ENCODE measurements around the gene CCDC106. TPM values are rescaled to one million over a fixed set of nuclear protein-coding genes. Genes with fewer than 3 reads are reported as not detected.

Gene CCDC106
- total and polyA plus RNA-seq, 7 donors = 5.5 to 22.9 (median 16.6) TPM

- DNase-seq = no peak
- H3K4me3 ChIP-seq = no peak overlapping the region
- H3K4me1 ChIP-seq = peaks cover 0 to 52% (median 47%) of the 10 kb centered on the region in 4 donors
- H3K27me3 ChIP-seq = no peaks in the 10 kb centered on the region
- intact Hi-C loops (cut with DNase I) = loop anchor here (1.0 to 10.0 kb wide), 2 partner anchors 17 to 538 kb away; partner anchors contain the start of gene PPP1R12C
- H3K27ac ChIP-seq = peak overlapping the region; percentile 98 to 100 (median 99)
- H3K9me3 ChIP-seq = no peaks in the 10 kb centered on the region
- H3K36me3 ChIP-seq = peaks cover 0 to 9% (median 4%) of the 10 kb centered on the region in 4 donors
- TF ChIP-seq POLR2AphosphoS5 (IDR thresholded peaks at IDR 0.05) (no peak), CTCF (IDR thresholded peaks at IDR 0.05) (no peak), EP300 (IDR thresholded peaks at IDR 0.05) (no peak), POLR2A (IDR thresholded peaks at IDR 0.05) (no peak)
- WGBS, 2 donors = 88 to 93% methylated on average over 71 of the region's 71 CpGs
Observed at GRCh38 chr19:55652311-55653128, 4.5 kb downstream of the CCDC106 start.

GRCh38 chr19:55653651-55654322 is 5.8 kb downstream of the CCDC106 start:
- peaks cover 0 to 9% (median 4%) of the 10 kb centered on the region in 4 donors for H3K36me3 ChIP-seq
- WGBS, 2 donors = 0% methylated on average over 57 of the region's 57 CpGs
- DNase-seq = peak; percentile 99
- no peaks in the 10 kb centered on the region for H3K9me3 ChIP-seq
- peaks cover 0 to 56% (median 52%) of the 10 kb centered on the region in 4 donors for H3K4me1 ChIP-seq
- H3K4me3 ChIP-seq = peak overlapping the region; percentile 86 to 97 (median 94)
- TF ChIP-seq CTCF (IDR thresholded peaks at IDR 0.05) (peak; percentile 92 to 100 (median 100)), POLR2AphosphoS5 (IDR thresholded peaks at IDR 0.05) (peak; percentile 88 to 97 (median 92)), EP300 (IDR thresholded peaks at IDR 0.05) (peak in 1 of 4 donors; percentile 20), POLR2A (IDR thresholded peaks at IDR 0.05) (peak; percentile 83 to 92)
- intact Hi-C loops (cut with DNase I) = loop anchor here (1.0 to 10.0 kb wide), 5 partner anchors 18 to 539 kb away; partner anchors contain the start of genes FIZ1, PPP1R12C and RPL28
- H3K27me3 ChIP-seq = no peaks in the 10 kb centered on the region
- peak overlapping the region; percentile 98 to 100 (median 99) for H3K27ac ChIP-seq

GRCh38 chr19:55654323-55654867 is 6.4 kb downstream of the CCDC106 start:
- intact Hi-C loops (cut with DNase I) = loop anchor here (1.0 to 10.0 kb wide), 4 partner anchors 55 to 540 kb away; partner anchors contain the start of genes FIZ1, PPP1R12C and RPL28
- H3K9me3 ChIP-seq = no peaks in the 10 kb centered on the region
- H3K4me3 ChIP-seq = peak overlapping the region; percentile 86 to 97 (median 94)
- peaks cover 0 to 15% (median 6%) of the 10 kb centered on the region in 4 donors for H3K36me3 ChIP-seq
- DNase-seq = peak; percentile 100
- peak overlapping the region; percentile 98 to 100 (median 99) for H3K27ac ChIP-seq
- no peak for TF ChIP-seq POLR2A (IDR thresholded peaks at IDR 0.05)
- no peak for TF ChIP-seq CTCF (IDR thresholded peaks at IDR 0.05)
- no peak for TF ChIP-seq EP300 (IDR thresholded peaks at IDR 0.05)
- no peak for TF ChIP-seq POLR2AphosphoS5 (IDR thresholded peaks at IDR 0.05)
- no peaks in the 10 kb centered on the region for H3K27me3 ChIP-seq
- H3K4me1 ChIP-seq = peaks cover 0 to 56% (median 51%) of the 10 kb centered on the region in 4 donors
- WGBS, 2 donors = 0% methylated on average over 52 of the region's 52 CpGs

DNA sequence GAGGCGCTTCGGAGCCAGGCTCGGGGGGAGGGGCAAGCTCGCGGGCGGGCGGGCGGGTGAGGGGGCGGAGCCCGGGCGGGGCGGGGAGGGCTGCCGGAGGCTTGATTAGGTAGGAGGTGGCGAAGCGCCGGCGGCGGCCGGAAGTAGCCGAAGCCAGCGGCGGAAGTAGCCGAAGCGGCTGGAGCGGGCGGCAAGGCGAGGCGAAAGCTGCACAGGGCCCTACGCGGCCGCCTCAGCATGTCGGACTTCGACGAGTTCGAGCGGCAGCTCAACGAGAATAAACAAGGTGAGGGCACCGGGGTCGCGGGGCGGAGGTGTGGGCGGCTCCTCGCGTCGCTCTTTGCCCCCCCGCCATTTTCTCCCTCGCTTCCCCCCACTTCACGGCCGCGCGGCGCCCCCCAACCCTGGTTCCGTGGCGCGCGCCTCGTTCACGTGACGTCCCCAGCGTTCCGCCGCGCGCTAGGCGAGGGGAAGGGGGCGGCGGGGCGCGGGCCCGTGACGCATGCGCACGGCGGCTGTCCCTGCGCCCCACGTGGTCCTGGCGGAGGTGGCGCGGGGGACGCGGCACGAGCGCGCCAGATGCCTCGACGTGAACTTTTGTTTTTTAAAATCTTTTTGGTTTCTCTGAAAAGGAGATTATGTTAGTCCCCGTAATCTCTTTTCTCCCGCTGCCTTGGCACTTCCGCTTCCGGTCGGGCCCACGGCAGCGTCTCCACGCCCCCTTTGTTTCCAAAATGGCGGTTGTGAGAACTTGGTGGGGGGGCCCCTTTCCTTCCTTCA is 7.0 kb downstream of the CCDC106 start, which contains the start of gene U2AF2:
TSS of gene U2AF2 (plus strand) at position 168 of the 780 bp plus-strand sequence. CDS start at position 238, 70 bp downstream.
- peaks cover 0 to 57% (median 52%) of the 10 kb centered on the region in 4 donors for H3K4me1 ChIP-seq
- intact Hi-C loops (cut with DNase I) = loop anchor here (1.0 to 10.0 kb wide), 4 partner anchors 56 to 540 kb away; partner anchors contain the start of genes FIZ1, PPP1R12C and RPL28
- H3K9me3 ChIP-seq = no peaks in the 10 kb centered on the region
- peak within 1 kb of the TSS; percentile 86 to 97 (median 94) for H3K4me3 ChIP-seq
- H3K27ac ChIP-seq = peak within 1 kb of the TSS; percentile 98 to 100 (median 99)
- WGBS, 2 donors = 1% methylated on average over 95 of the region's 95 CpGs
- peaks cover 0 to 22% (median 12%) of the 10 kb centered on the region in 4 donors for H3K36me3 ChIP-seq
- peak; percentile 98 for DNase-seq
- H3K27me3 ChIP-seq = no peaks in the 10 kb centered on the region
- TF ChIP-seq POLR2AphosphoS5 (IDR thresholded peaks at IDR 0.05) (peak; percentile 64 to 90 (median 80)), POLR2A (IDR thresholded peaks at IDR 0.05) (peak in 1 of 2 donors; percentile 50), CTCF (IDR thresholded peaks at IDR 0.05) (no peak), EP300 (IDR thresholded peaks at IDR 0.05) (no peak)
